HepG2 (cell line): ENCODE measurements around the gene EIF4G1. TPM values are rescaled to one million over a fixed set of nuclear protein-coding genes. Genes with fewer than 3 reads are reported as not detected.

ENCODE experiments used
- AFF4 ChIP-seq: sonication (generic); formaldehyde crosslinking; IDR thresholded peaks from 2 replicates; pipeline ENCODE4 v1.4.0; 2020; ENCODE audit warnings: missing genetic modification reagents
- BRD4 ChIP-seq: sonication (generic); formaldehyde crosslinking; IDR thresholded peaks from 2 replicates; pipeline ENCODE4 v1.4.0; 2020; ENCODE audit warnings: missing genetic modification reagents
- CBX2 ChIP-seq, 2 experiments: fragments of 200-600 bp in 1 of 2; sonication (generic); formaldehyde crosslinking in 1 of 2; IDR thresholded peaks; 2 replicates each; pipeline versions ENCODE4 v1.7.0 to v1.8.1; 2018 to 2022; ENCODE audit warnings: low read depth in 2 of 2, low read length in 1 of 2, mild to moderate bottlenecking in 1 of 2, missing genetic modification reagents in 1 of 2
- EHMT2 ChIP-seq: fragments of 200-600 bp; sonication (generic); IDR thresholded peaks from 2 replicates; pipeline ENCODE4 v1.7.0; 2017; ENCODE audit warnings: antibody characterized with exemption, low read depth, low read length, borderline replicate concordance
- MED8 ChIP-seq: sonication (generic); formaldehyde crosslinking; IDR thresholded peaks from 2 replicates; pipeline ENCODE4 v1.8.1; 2023; ENCODE audit warnings: mild to moderate bottlenecking, missing genetic modification reagents; ENCODE audit not compliant: insufficient replicate concordance
- NCOR1 ChIP-seq: fragments of 200-600 bp; sonication (generic); IDR thresholded peaks from 2 replicates; pipeline ENCODE4 v1.7.0; 2017; ENCODE audit warnings: antibody characterized with exemption, low read length, borderline replicate concordance
- PHB2 ChIP-seq: fragments of 450-650 bp; IDR thresholded peaks from 2 replicates; pipeline ENCODE4 v1.6.1; 2018; ENCODE audit not compliant: partially characterized antibody
- RCOR2 ChIP-seq: IDR thresholded peaks from 2 replicates; pipeline ENCODE4 v1.6.1; 2016; ENCODE audit warnings: missing biosample characterization, missing genetic modification reagents
- REXO4 ChIP-seq: sonication (generic); formaldehyde crosslinking; IDR thresholded peaks from 2 replicates; pipeline ENCODE4 v1.8.0; 2022; ENCODE audit warnings: missing genetic modification reagents, mild to moderate bottlenecking, borderline replicate concordance
- XRCC5 ChIP-seq: fragments of 200-400 bp; formaldehyde crosslinking; optimal IDR thresholded peaks from 2 replicates; pipeline ENCODE3; 2017; ENCODE audit warnings: mild to moderate bottlenecking, low read length
- ZNF609 ChIP-seq: sonication (generic); formaldehyde crosslinking; IDR thresholded peaks from 2 replicates; pipeline ENCODE4 v1.4.0; 2020; ENCODE audit warnings: mild to moderate bottlenecking, missing genetic modification reagents, borderline replicate concordance
- ZNF660 ChIP-seq: sonication (generic); formaldehyde crosslinking; IDR thresholded peaks from 2 replicates; pipeline ENCODE4 v1.5.1; 2020; ENCODE audit warnings: mild to moderate bottlenecking, low read depth, missing genetic modification reagents, borderline replicate concordance
- ZNF710 ChIP-seq: sonication (generic); formaldehyde crosslinking; IDR thresholded peaks from 2 replicates; pipeline ENCODE4 v1.5.0; 2020; ENCODE audit warnings: mild to moderate bottlenecking, missing genetic modification reagents, borderline replicate concordance
- ZNF720 ChIP-seq: sonication (generic); formaldehyde crosslinking; IDR thresholded peaks from 2 replicates; pipeline ENCODE4 v1.4.0; 2020; ENCODE audit warnings: missing genetic modification reagents
- polyA plus RNA-seq, 8 experiments: library from polyadenylated mRNA; depleted of rRNA in 3 of 8; stranded (reverse) in 7 of 8; unstranded in 1 of 8; fragments of >200 nt; fragmentation: Illumina TruSeq in 4 of 8; extraction: Trizol in 4 of 8; gene quantifications; 2 replicates each; pipeline versions ENCODE4 v1.2.1 to v1.2.3, GENCODE V29; 2011 to 2016; ENCODE audit warnings: low read depth in 4 of 8, missing spikeins in 1 of 8, mixed read lengths in 1 of 8; ENCODE audit not compliant: insufficient read depth in 1 of 8
- total RNA-seq, 5 experiments: library from RNA; depleted of rRNA; stranded (reverse); fragments of >200 nt; fragmentation: Illumina TruSeq; extraction: Trizol; gene quantifications; 2 replicates each; pipeline ENCODE4 v1.2.3, GENCODE V29; 2016; ENCODE audit warnings: low read depth in 1 of 5
- TF ChIP-seq, protein P1 (sequence below): sonication (generic); formaldehyde crosslinking; IDR thresholded peaks from 2 replicates; pipeline ENCODE4 v1.8.1; 2022; ENCODE audit warnings: low read depth, mild to moderate bottlenecking, missing genetic modification reagents

EIF4G1 gene
- total and polyA plus RNA-seq, 2 of the 13 experiments (the other 11 are each of a cell fraction or from before 2014, with no cell fraction given): 208 to 213 TPM

- no peak for TF ChIP-seq ZNF710 (CRISPR knock-in tag)
- TF ChIP-seq NCOR1: no peak
- no peak for TF ChIP-seq XRCC5
- TF ChIP-seq RCOR2 (CRISPR knock-in tag): no peak
- TF ChIP-seq, protein P1, sequence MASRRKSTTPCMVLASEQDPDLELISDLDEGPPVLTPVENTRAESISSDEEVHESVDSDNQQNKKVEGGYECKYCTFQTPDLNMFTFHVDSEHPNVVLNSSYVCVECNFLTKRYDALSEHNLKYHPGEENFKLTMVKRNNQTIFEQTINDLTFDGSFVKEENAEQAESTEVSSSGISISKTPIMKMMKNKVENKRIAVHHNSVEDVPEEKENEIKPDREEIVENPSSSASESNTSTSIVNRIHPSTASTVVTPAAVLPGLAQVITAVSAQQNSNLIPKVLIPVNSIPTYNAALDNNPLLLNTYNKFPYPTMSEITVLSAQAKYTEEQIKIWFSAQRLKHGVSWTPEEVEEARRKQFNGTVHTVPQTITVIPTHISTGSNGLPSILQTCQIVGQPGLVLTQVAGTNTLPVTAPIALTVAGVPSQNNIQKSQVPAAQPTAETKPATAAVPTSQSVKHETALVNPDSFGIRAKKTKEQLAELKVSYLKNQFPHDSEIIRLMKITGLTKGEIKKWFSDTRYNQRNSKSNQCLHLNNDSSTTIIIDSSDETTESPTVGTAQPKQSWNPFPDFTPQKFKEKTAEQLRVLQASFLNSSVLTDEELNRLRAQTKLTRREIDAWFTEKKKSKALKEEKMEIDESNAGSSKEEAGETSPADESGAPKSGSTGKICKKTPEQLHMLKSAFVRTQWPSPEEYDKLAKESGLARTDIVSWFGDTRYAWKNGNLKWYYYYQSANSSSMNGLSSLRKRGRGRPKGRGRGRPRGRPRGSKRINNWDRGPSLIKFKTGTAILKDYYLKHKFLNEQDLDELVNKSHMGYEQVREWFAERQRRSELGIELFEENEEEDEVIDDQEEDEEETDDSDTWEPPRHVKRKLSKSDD: no peak
- no peak for TF ChIP-seq CBX2 (IDR thresholded peaks at IDR 0.05; ENCODE audit: low read depth, low read length)
- no peak for TF ChIP-seq CBX2 (CRISPR knock-in tag; IDR thresholded peaks at IDR 0.05; ENCODE audit: low read depth)
- no peak for TF ChIP-seq ZNF720
- no peak for TF ChIP-seq AFF4 (CRISPR knock-in tag)
- no peak for TF ChIP-seq ZNF660
- peak; percentile 8 for TF ChIP-seq MED8
- no peak for TF ChIP-seq ZNF609 (CRISPR knock-in tag)
- no peak for TF ChIP-seq REXO4
- TF ChIP-seq EHMT2: no peak
- no peak for TF ChIP-seq PHB2
- no peak for TF ChIP-seq BRD4 (CRISPR knock-in tag)
Observed at GRCh38 chr3:184314363-184314699, at the start of gene EIF4G1 (continued).
